Adrenal gland (tissue), 5 donors: ENCODE measurements around the gene IMPDH1.

ENCODE experiments used
- POLR2A ChIP-seq, 2 donors: fragments of 450-650 bp; IDR thresholded peaks; one replicate each; pipeline ENCODE4 v1.6.1; 2017; ENCODE audit warnings: antibody characterized with exemption in 2 of 2, mild to moderate bottlenecking in 2 of 2, moderate library complexity in 1 of 2
- TF ChIP-seq, protein P1 (sequence below), 6 experiments: fragments of 450-650 bp in 4 of 6; fragments of 200-600 bp in 2 of 6; sonication (generic) in 1 of 6; IDR thresholded peaks; 1 replicate in 5 of 6; 2 replicates in 1 of 6; pipeline versions ENCODE4 v1.5.1 to v1.8.0; 2016 to 2021; ENCODE audit warnings: antibody characterized with exemption in 6 of 6, mild to moderate bottlenecking in 2 of 6, moderate library complexity in 1 of 6
- donor health status: DM: no; HTN: no; CAD: no.

DNA sequence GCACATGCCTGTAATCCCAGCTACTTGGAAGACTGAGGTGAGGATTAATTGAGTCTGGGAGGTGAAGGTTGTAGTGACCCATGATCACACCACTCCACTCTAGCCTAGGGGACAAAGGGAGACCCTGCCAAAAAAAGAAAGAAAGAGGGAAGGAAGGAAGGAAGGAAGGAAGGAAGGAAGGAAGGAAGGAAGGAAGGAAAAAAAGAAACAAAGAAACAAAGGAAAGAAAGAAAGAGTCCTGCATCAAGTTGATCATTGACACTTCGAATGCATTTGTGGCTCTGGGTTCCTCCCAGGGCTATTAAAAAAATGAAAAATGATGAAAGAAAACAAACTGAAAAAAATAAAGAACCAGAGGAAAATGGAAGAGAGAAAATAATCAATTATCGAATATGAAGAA, 44.4 kb downstream of the IMPDH1 start:
- TF ChIP-seq, protein P1, sequence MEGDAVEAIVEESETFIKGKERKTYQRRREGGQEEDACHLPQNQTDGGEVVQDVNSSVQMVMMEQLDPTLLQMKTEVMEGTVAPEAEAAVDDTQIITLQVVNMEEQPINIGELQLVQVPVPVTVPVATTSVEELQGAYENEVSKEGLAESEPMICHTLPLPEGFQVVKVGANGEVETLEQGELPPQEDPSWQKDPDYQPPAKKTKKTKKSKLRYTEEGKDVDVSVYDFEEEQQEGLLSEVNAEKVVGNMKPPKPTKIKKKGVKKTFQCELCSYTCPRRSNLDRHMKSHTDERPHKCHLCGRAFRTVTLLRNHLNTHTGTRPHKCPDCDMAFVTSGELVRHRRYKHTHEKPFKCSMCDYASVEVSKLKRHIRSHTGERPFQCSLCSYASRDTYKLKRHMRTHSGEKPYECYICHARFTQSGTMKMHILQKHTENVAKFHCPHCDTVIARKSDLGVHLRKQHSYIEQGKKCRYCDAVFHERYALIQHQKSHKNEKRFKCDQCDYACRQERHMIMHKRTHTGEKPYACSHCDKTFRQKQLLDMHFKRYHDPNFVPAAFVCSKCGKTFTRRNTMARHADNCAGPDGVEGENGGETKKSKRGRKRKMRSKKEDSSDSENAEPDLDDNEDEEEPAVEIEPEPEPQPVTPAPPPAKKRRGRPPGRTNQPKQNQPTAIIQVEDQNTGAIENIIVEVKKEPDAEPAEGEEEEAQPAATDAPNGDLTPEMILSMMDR (IDR thresholded peaks at IDR 0.05): no peak
- TF ChIP-seq POLR2A (IDR thresholded peaks at IDR 0.05): no peak
